K562 (cell line): Measurements from ENCODE around the gene ADIPOQ. TPM values are rescaled to one million over a fixed set of nuclear protein-coding genes. Genes with fewer than 3 reads are reported as not detected.

Experiments
- ATAC-seq: fragments of 200-7000 bp; cut with Tn5 transposase; 3 replicates; pipeline ENCODE4 v1.9.1; 2020; ENCODE audit warnings: moderate library complexity
- BruUV-seq: library from RNA; stranded (reverse); fragments of 400-500 nt; replicated peaks from 2 replicates; lab custom pipeline; 2021; lab: Mats Ljungman, UMichigan
- CTCF ChIA-PET: fragments of 300-600 bp; formaldehyde crosslinking; extraction: SDS; loops from one replicate; lab custom pipeline; 2021; ENCODE audit warnings: low intra/inter-chr PET ratio; lab: Yijun Ruan, JAX
- POLR2A ChIA-PET: fragments of 300-600, 350-650 bp; sonication (Branson Sonifier 250); formaldehyde crosslinking; extraction: SDS; loops from one replicate; lab custom pipeline; 2021; ENCODE audit warnings: antibody characterized with exemption, inconsistent platforms; lab: Yijun Ruan, JAX
- DNase-seq, 4 experiments: peaks; one replicate each; pipeline versions ENCODE4 v3.0.0 to v3.0.0-alpha.2; 2011 to 2018; ENCODE audit warnings: low spot score in 3 of 4, mixed read lengths in 3 of 4; ENCODE audit errors: extremely low read depth in 1 of 4
- FAIRE-seq: peaks from 2 replicates; lab custom pipeline; 2011; peaks lifted over from hg19 to GRCh38; lab: Jason Lieb, UNC
- H2AFZ ChIP-seq: 2 replicates; pipeline ENCODE4 v1.6.0; 2011; ENCODE audit warnings: low read depth, low read length, control low read depth, inconsistent platforms
- H3K27ac ChIP-seq: fragments of 200-600 bp; 3 replicates; pipeline ENCODE4 v1.8.0; 2011; ENCODE audit warnings: low read depth, mild to moderate bottlenecking, control low read depth, inconsistent platforms, low read length, moderate library complexity, mixed read lengths; ENCODE audit errors: extremely low read depth
- H3K27me3 ChIP-seq, 2 experiments: fragments of 300-600 bp in 1 of 2; 2 replicates in 1 of 2; 3 replicates in 1 of 2; pipeline versions ENCODE4 v1.6.0 to v1.8.0; 2011; ENCODE audit warnings: inconsistent platforms in 2 of 2, low read length in 2 of 2, mild to moderate bottlenecking in 1 of 2, mixed read lengths in 1 of 2, moderate library complexity in 1 of 2; ENCODE audit not compliant: control insufficient read depth in 2 of 2, insufficient read depth in 2 of 2
- H3K36me3 ChIP-seq: fragments of 300-600 bp; 3 replicates; pipeline ENCODE4 v1.8.0; 2011; ENCODE audit warnings: mild to moderate bottlenecking, low read length, inconsistent platforms; ENCODE audit not compliant: control insufficient read depth, insufficient read depth
- H3K4me1 ChIP-seq, 2 experiments: fragments of 200-600 bp in 1 of 2; replicated peaks in 1 of 2; 2 replicates in 1 of 2; 3 replicates in 1 of 2; pipeline versions ENCODE4 v1.5.1 to v1.8.0; 2011; ENCODE audit warnings: inconsistent platforms in 2 of 2, low read length in 2 of 2, mild to moderate bottlenecking in 1 of 2, mixed read lengths in 1 of 2, moderate library complexity in 1 of 2; ENCODE audit not compliant: control insufficient read depth in 2 of 2, insufficient read depth in 2 of 2
- H3K4me2 ChIP-seq: 2 replicates; pipeline ENCODE4 v1.6.1; 2011; ENCODE audit warnings: low read length, control low read depth, inconsistent platforms, mixed read lengths; ENCODE audit not compliant: insufficient read depth
- H3K4me3 ChIP-seq: fragments of 200-600 bp; sonication (generic), shearing (Covaris generic); 2 replicates; pipeline ENCODE4 v1.5.1; 2016; ENCODE audit warnings: control low read depth, inconsistent platforms
- H3K79me2 ChIP-seq: fragments of 200-600 bp; 3 replicates; pipeline ENCODE4 v1.8.0; 2011; ENCODE audit warnings: low read length, inconsistent platforms; ENCODE audit not compliant: control insufficient read depth, insufficient read depth
- H3K9ac ChIP-seq, 2 experiments: 2 replicates each; pipeline versions ENCODE4 v1.6.0 to v1.6.1; 2011; ENCODE audit warnings: low read depth in 2 of 2, low read length in 2 of 2, control low read depth in 1 of 2, inconsistent platforms in 1 of 2, mild to moderate bottlenecking in 1 of 2, mixed read lengths in 1 of 2; ENCODE audit not compliant: insufficient read depth in 1 of 2
- H3K9me1 ChIP-seq: one replicate; pipeline ENCODE4 v1.6.0; 2011; ENCODE audit warnings: inconsistent platforms, mild to moderate bottlenecking, low read length, moderate library complexity; ENCODE audit not compliant: control insufficient read depth, insufficient read depth
- H3K9me3 ChIP-seq: replicated peaks from 2 replicates; pipeline ENCODE4 v1.5.1; 2011; ENCODE audit warnings: low read depth, low read length, inconsistent platforms; ENCODE audit not compliant: control insufficient read depth, insufficient read depth
- H4K20me1 ChIP-seq: replicated peaks from 2 replicates; pipeline ENCODE4 v1.6.1; 2011; ENCODE audit warnings: low read length, inconsistent platforms, mixed read lengths; ENCODE audit not compliant: control insufficient read depth, insufficient read depth
- ADNP ChIP-seq: fragments of 200-800 bp; sonication (Bioruptor generic); IDR thresholded peaks from 2 replicates; pipeline ENCODE4 v1.6.1; 2016; ENCODE audit warnings: missing genetic modification characterization, missing compliant biosample characterization
- E4F1 ChIP-seq: fragments of 250-450 bp; sonication (Bioruptor Pico); IDR thresholded peaks from 2 replicates; pipeline ENCODE4 v1.5.0; 2021; ENCODE audit warnings: mild to moderate bottlenecking, borderline replicate concordance
- KLF10 ChIP-seq: fragments of 250-450 bp; sonication (Bioruptor Pico); IDR thresholded peaks from 2 replicates; pipeline ENCODE4 v1.6.1; 2021; ENCODE audit warnings: matching md5 sums
- NR2F6 ChIP-seq: fragments of 450-650 bp; formaldehyde crosslinking; IDR thresholded peaks from 2 replicates; pipeline ENCODE4 v1.4.0; 2020; ENCODE audit warnings: mild to moderate bottlenecking
- NRF1 ChIP-seq, 2 experiments: fragments of 450-650 bp; IDR thresholded peaks in 1 of 2; conservative IDR thresholded peaks in 1 of 2; 2 replicates each; pipeline ENCODE4 v1.6.1; 2014; ENCODE audit warnings: mild to moderate bottlenecking in 2 of 2
- PATZ1 ChIP-seq: fragments of 250-450 bp; sonication (Bioruptor Pico); IDR thresholded peaks from 2 replicates; pipeline ENCODE4 v1.5.0; 2020; ENCODE audit warnings: mild to moderate bottlenecking, borderline replicate concordance
- TBP ChIP-seq: optimal IDR thresholded peaks from 2 replicates; pipeline ENCODE3; 2011; ENCODE audit warnings: low read depth, low read length, improper control_type of control experiment
- ZBTB7A ChIP-seq: IDR thresholded peaks from 2 replicates; pipeline ENCODE4 v1.6.1; 2011; ENCODE audit warnings: low read depth, mild to moderate bottlenecking, low read length, moderate library complexity, borderline replicate concordance; ENCODE audit not compliant: control insufficient read depth
- ZNF217 ChIP-seq: sonication (generic); formaldehyde crosslinking; IDR thresholded peaks from 2 replicates; pipeline ENCODE4 v1.8.0; 2022; ENCODE audit warnings: mild to moderate bottlenecking, missing genetic modification reagents
- ZNF316 ChIP-seq: fragments of 450-650 bp; IDR thresholded peaks from 2 replicates; pipeline ENCODE4 v1.6.1; 2016
- ZNF717 ChIP-seq: fragments of 250-450 bp; sonication (Bioruptor Pico); IDR thresholded peaks from 2 replicates; pipeline ENCODE4 v1.5.0; 2021
- WGBS: fragments of 100-300 bp; shearing (Covaris generic); methylation state at CpG from one replicate; pipeline ENCODE4 v1.1.6; 2016; ENCODE audit warnings: low coverage, mixed read lengths; ENCODE audit not compliant: insufficient coverage; ENCODE audit errors: missing lambda C conversion rate; 5-methylcytosine and 5-hydroxymethylcytosine counted together
- in situ Hi-C: fragments of 300-500 bp; cut with MboI; formaldehyde crosslinking; loops from 4 replicates; pipeline ENCODE4 v1.15.0; 2018; ENCODE audit warnings: inconsistent platforms, mixed read lengths
- intact Hi-C: fragments of 100-400 bp; cut with micrococcal nuclease; formaldehyde crosslinking; loops from 2 replicates; pipeline ENCODE4 v1.14.2; 2022
- polyA plus RNA-seq, 8 experiments: library from polyadenylated mRNA; depleted of rRNA in 4 of 8; stranded (reverse) in 5 of 8; unstranded in 3 of 8; fragments of >200 nt; fragmentation: Nextera tagmentation in 2 of 8; fragmentation: Illumina TruSeq in 1 of 8; extraction: Ambion mirVana in 2 of 8; extraction: Trizol in 1 of 8; gene quantifications; 2 replicates each; pipeline versions ENCODE4 v1.2.1 to v1.2.3, GENCODE V29; 2011 to 2014; ENCODE audit warnings: inconsistent platforms in 1 of 8, missing spikeins in 1 of 8
- total RNA-seq, 7 experiments: library from RNA; depleted of rRNA in 6 of 7; stranded (reverse); fragments of >200 nt in 6 of 7; fragmentation: Illumina TruSeq in 2 of 7; extraction: Trizol in 2 of 7; gene quantifications; 2 replicates each; pipeline versions ENCODE4 v1.2.1 to v1.2.3, GENCODE V29; 2011 to 2021; ENCODE audit warnings: low replicate concordance in 1 of 7

ADIPOQ gene
- total and polyA plus RNA-seq, 9 of the 15 experiments (the other 6 are each of a cell fraction or from before 2014, with no cell fraction given), result 0.01 to 0.04 (median 0.03) TPM; not detected in 4

- DNase-seq (no peak), ATAC-seq (no peak), FAIRE-seq (no peak)
- no peaks in the 10 kb centered on the region for H3K9me3 ChIP-seq
- no peaks in the 10 kb centered on the region for H3K36me3 ChIP-seq
- TF ChIP-seq ZNF217 (CRISPR knock-in tag) (no peak), ZNF316 (peak; percentile 39)
- no peaks in the 10 kb centered on the region for H3K9me1 ChIP-seq
- H4K20me1 ChIP-seq, result no peaks in the 10 kb centered on the region
- H3K27me3 ChIP-seq, result peaks cover 23 to 24% of the 10 kb centered on the region in 2 experiments; a peak in 4 of 5 replicates
- CTCF ChIA-PET, result interaction anchor here (0.6 kb wide), 1 partner anchor 488 kb away, joined by 3 read pairs; no protein-coding TSS in a partner anchor
- H3K9ac ChIP-seq, result no peak overlapping the region
- no peak overlapping the region for H3K4me2 ChIP-seq
- WGBS, result 0% methylated on average over 1 of the region's 1 CpG
- no peak overlapping the region for H3K27ac ChIP-seq
- H3K4me1 ChIP-seq, result peaks cover 2 to 6% of the 10 kb centered on the region in 2 experiments; a peak in 4 of 5 replicates
- 0 out of 3 replicates have a peak, but pooled peaks cover under 1% of the 10 kb centered on the region for H3K79me2 ChIP-seq
- H2AFZ ChIP-seq, result no peak overlapping the region
- POLR2A ChIA-PET, result no interaction called here
- no peak overlapping the region for H3K4me3 ChIP-seq
- in situ Hi-C loops, result no loop called here
- intact Hi-C loops, result no loop called here
- BruUV-seq, result no TSS peak
These were observed 10.2 kb upstream of the ADIPOQ start for GRCh38 chr3:186832276-186832675.

DNA sequence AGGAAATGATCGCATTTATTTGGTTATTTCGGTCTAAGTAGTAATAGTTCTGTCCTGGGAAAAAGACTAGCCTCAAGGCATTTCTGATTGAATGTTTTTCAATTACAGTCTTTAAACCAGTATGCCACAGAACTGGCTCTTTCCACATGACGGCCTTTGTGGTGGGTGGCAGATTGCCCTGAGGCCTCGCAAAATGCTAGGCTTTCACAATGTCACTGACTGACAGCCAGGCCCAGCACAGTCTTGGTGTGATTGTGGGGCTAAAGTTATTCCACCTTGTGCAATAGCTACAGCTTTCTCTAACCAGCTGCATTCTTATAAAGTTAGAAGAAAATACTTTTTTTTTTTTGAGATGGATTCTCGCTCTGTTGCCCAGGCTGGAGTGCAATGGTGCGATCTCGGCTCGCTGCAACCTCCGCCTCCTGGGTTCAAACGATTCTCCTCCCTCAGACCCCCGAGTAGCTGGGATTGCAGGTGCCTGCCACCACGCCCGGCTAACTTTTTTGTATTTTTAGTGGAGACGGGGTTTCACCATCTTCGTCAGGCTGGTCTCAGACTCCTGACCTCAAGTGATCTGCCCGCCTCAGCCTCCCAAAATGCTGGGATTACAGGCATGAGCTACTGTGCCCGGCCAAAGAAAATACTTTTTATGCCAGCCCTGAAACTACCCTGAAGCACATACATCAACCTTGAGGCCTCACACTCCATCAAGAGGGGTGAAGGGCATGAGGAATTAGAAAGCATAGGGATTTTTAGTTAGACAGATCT is 2.5 kb upstream of the ADIPOQ start:
- WGBS, result 56% methylated on average over 13 of the region's 17 CpGs
- H3K9ac ChIP-seq, result no peak overlapping the region
- H3K36me3 ChIP-seq, result no peaks in the 10 kb centered on the region
- no peak overlapping the region for H3K4me2 ChIP-seq
- POLR2A ChIA-PET, result no interaction called here
- no peak for ATAC-seq
- no peaks in the 10 kb centered on the region; a peak in 1 of 5 replicates for H3K4me1 ChIP-seq
- intact Hi-C loops (no loop called here), in situ Hi-C loops (loop anchor here (10.0 kb wide), 1 partner anchor 325 kb away; no protein-coding TSS in a partner anchor)
- no peaks in the 10 kb centered on the region for H3K79me2 ChIP-seq
- H4K20me1 ChIP-seq, result no peaks in the 10 kb centered on the region
- H3K9me3 ChIP-seq, result no peaks in the 10 kb centered on the region
- no peak overlapping the region for H3K4me3 ChIP-seq
- no peaks in the 10 kb centered on the region for H3K27me3 ChIP-seq
- no peaks in the 10 kb centered on the region for H3K9me1 ChIP-seq
- no peak for DNase-seq
- no peak overlapping the region for H3K27ac ChIP-seq
- no peak overlapping the region for H2AFZ ChIP-seq
- CTCF ChIA-PET, result no interaction called here
- BruUV-seq, result no TSS peak
- FAIRE-seq, result no peak
- TF ChIP-seq KLF10 (CRISPR knock-in tag), result no peak
- no peak for TF ChIP-seq TBP
- TF ChIP-seq ZNF717 (CRISPR knock-in tag), result no peak
- TF ChIP-seq ADNP (tag), result no peak
- no peak for TF ChIP-seq E4F1
- no peak for TF ChIP-seq PATZ1
- no peak for TF ChIP-seq NRF1 (conservative IDR thresholded peaks at IDR 0.05 in 1 of 2, IDR thresholded peaks at IDR 0.05 in 1 of 2)
- no peak for TF ChIP-seq NR2F6 (CRISPR knock-in tag)
- no peak for TF ChIP-seq ZBTB7A
